Adipose tissue (tissue), 3 donors: ENCODE data around the gene MPND. TPM values are rescaled to one million over a fixed set of nuclear protein-coding genes. Genes with fewer than 3 reads are reported as not detected.
"Not testable (repeated sequence)": the region's sequence is repeated elsewhere in the genome, so short reads cannot be mapped to it uniquely, and the experiment has no call there.

Source experiments
- H3K27ac ChIP-seq: one replicate; pipeline ENCODE4 v1.5.1; 2013; ENCODE audit warnings: low read depth, low read length
- WGBS, 3 donors: extraction: QIAGEN DNeasy Blood & Tissue Kit; methylation state at CpG; one replicate each; pipeline ENCODE4 v1.1.7; 2013; 5-methylcytosine and 5-hydroxymethylcytosine counted together
- polyA plus RNA-seq, 3 donors: library from polyadenylated mRNA; stranded (reverse); fragments of 200-250 nt; gene quantifications; one replicate each; pipeline ENCODE4 v1.2.3, GENCODE V29; 2013
- donor health status: healthy with polysubstance abuse.
- donor health status: Bipolar disorder and iron deficiency.
- donor health status: healthy.

Gene MPND
- polyA plus RNA-seq, 3 donors: 12.0 to 21.6 (median 17.2) TPM

DNA sequence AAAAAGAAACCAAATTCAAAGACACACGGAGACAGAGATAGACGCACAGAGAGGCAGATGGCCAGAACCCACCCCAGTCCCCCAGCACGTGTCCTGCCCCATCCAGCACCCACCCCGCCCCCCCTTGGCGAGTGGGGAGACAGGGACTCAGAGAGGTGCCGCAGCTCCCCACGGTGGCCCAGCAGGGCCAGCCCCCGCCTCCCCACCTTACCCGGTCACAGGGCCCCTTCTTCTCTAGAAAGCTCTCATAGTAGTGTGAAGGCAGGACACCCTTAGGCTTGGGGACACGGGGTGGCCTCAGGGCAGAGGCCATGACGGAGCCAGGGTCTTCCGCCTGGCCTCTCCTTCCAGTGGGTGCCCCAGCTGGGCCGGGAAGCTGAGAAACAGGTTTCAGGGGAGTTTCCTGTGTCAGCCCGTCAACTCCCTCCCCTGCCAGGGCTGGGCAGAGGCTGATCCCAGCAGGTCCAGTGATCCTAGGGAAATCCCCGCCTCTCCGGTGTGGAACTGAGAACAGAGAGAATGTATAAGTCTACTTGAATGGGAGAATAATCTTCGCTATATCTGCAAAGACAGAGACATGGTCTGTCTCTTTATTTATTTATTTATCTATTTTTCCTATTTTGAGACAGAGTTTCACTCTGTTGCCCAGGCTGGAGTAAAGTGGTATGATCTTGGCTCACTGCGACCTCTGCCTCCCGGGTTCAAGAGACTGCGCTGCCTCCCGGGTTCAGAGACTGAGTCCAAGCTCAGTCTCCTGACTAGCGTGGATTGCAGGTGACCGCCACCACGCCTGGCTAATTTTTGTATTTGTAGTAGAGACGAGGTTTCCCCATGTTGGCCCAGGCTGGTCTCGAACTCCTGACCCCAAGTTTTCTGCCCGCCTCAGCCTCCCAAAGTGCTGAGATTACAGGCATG lies 4.7 kb upstream of the MPND start, which contains the start of gene STAP2:
TSS of gene STAP2 (minus strand) at position 387 of the 915 bp plus-strand sequence. CDS start at position 313, 74 bp downstream.
- WGBS, 3 donors: 33 to 45% (median 40%) methylated on average over 27 of the region's 27 CpGs
- no peak within 1 kb of the TSS for H3K27ac ChIP-seq

DNA sequence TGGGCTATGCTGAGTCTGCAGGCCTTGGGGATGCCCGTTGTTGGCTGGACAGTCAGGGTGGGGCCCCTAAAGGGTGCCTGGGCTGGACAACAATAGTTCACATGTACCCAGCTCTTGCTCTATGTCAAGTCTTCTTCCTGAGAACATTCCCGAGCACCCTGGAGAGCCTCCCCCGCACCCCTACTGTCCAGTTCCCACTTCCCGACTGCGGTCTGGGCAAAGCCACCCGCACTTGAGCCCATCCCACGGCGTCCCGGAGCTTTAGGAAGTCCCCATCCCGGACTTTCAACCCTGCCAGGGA lies 1.1 kb upstream of the MPND start:
- H3K27ac ChIP-seq: peak overlapping the region; percentile 30
- 1 to 3% (median 1%) methylated on average over 10 of the region's 10 CpGs for WGBS, 3 donors

DNA sequence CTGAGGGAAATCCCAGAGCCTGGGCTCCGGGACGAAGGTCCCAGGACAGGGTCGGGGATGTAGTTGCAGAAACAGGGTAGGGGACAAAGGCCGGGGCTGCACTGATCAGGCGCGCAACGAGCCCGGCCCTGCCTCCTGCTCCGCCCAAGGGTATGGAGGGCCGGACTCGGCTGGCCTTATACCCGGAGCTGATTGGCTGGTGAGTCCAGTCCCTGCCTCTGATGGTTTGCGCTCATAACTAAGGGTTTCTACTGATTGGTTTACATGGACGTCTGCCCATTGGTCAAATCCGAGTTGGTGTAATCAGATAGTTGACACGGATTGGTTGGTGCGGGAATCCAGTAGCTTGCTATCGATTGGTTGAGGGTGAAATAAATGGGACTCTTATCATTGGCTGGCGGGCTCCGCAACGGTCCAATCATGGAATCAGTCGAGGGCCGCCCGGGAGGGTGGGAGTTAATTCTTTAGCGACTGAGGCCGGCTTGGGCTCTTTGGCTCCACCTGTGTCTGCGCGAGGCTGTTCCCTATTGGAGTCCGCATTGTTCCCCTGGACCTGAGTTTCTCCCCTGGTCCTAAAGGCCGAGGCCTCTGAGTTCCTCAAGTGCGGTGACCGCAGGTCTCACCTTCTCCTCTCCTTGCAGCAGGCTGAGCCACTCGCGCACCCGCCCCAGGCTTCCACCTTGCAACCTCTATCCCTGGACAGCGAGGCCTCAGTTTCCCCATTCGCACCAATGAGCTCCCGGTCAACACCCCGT lies 570 bp upstream of the MPND start:
- 0 to 1% (median 0%) methylated on average over 39 of the region's 39 CpGs for WGBS, 3 donors
- H3K27ac ChIP-seq: peak overlapping the region; percentile 30

DNA sequence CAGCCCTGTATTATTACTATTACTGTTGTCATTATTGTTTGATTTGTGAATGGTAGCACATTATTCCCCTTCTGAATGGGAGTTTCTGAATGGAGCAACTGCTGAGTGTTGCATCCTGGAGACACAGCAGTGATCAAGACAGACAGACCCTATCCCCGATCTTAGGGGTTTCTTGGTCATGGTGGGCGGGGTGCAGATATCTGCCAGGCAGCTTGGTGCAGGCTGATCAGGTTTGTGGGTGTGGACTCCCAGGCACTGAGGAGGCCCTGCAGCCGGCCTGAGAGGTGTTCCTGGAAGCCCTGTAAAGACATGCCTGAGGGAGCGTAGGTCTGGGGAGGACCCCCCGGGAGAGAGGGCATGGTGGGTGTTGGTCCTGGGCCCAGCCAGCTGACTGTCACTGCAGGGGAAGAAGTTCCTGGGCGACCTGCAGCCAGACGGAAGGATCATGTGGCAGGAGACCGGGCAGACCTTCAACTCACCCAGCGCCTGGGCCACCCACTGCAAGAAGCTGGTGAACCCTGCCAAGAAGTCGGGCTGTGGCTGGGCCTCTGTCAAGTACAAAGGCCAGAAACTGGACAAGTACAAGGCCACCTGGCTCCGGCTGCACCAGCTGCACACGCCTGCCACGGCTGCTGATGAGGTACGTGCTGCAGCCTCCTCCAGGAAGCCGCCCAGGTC lies 2.1 kb downstream of the MPND start:
- WGBS, 3 donors: 43 to 91% (median 89%) methylated on average over 14 to 15 of the region's 15 CpGs
- no peak overlapping the region for H3K27ac ChIP-seq

DNA sequence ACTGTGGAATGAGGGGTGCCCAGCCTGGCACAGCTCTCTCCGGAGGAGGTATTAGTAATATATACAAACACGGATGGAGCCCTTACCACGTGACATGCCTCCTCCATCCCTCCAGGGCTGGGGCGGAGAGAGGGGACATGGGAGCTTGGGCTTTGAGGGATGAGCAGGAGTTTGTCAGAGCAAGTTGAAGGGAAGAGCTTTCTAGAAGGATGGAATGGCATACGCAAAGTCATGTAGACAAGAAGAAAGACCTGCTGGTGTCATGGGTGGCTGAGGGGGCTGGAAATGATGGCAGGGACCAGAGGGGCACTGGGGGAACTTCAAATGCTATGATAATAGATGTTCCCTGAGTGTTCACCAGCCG lies 2.6 kb downstream of the MPND start:
- H3K27ac ChIP-seq: no peak overlapping the region

DNA sequence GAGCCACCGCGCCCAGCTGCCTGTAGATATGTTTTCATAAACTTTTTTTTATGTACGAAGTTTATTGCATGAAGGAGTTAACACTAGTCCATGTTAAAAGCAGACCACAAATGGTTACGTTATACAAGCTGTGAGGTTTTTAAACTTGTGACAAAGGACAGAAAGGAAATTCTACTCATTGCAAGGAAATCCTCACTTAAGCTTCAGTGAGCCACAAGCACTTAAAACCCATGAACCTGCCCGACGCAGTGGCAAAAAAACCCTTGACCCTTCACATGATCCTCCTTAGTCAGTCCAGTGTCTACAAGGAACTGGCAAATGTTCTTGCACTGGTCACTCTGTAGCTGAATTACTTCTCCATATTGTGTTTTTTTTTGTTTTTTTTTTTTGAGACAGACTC lies 4.2 kb downstream of the MPND start:
- 71 to 75% (median 72%) methylated on average over 6 of the region's 6 CpGs for WGBS, 3 donors
- no peak overlapping the region for H3K27ac ChIP-seq

More for the DNA sequence above, 2.6 kb downstream of the MPND start:
- WGBS, 3 donors: 84 to 94% (median 88%) methylated on average over 6 of the region's 6 CpGs

DNA sequence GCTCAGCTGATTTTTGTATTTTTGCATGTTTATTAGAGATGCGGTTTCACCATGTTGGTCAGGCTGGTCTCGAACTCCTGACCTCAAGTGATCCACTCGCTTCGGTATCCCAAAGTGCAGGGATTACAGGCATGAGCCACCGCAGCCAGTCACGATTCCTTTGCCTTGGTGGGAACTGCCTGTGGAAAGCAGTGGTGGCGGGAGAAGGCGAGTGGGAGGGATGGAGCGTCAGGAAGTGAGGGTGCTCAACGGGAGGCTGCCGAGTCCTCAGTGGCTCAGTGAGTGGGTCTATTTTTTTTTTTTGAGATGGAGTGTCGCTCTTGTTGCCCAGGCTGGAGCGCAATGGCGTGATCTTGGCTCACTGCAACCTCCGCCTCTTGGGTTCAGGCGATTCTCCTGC lies 5.9 kb downstream of the MPND start:
- H3K27ac ChIP-seq: not testable (repeated sequence)
- WGBS, 3 donors: 93 to 96% (median 94%) methylated on average over 16 of the region's 16 CpGs

DNA sequence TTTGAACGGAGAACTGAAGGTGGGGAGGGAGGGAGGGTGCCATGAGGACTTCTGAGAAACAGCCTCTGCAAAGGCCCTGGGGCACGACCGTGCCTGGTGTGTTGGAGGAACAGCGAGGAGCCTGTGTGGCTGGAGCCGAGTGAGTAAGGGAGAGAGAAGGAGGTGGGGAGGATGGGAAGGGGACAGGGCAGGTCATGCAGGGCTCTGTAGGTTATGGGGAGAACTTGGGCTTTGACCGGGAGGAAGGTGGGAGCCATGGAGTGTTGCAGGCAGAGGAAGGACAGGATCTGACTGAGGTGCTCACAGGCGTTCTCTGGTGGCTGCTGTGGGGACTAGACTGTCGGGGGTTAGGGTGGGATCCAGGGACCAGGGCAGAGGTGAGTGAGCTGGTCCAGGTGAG lies 6.7 kb downstream of the MPND start:
- no peak overlapping the region for H3K27ac ChIP-seq
- WGBS, 3 donors: 86 to 94% (median 88%) methylated on average over 8 of the region's 8 CpGs

DNA sequence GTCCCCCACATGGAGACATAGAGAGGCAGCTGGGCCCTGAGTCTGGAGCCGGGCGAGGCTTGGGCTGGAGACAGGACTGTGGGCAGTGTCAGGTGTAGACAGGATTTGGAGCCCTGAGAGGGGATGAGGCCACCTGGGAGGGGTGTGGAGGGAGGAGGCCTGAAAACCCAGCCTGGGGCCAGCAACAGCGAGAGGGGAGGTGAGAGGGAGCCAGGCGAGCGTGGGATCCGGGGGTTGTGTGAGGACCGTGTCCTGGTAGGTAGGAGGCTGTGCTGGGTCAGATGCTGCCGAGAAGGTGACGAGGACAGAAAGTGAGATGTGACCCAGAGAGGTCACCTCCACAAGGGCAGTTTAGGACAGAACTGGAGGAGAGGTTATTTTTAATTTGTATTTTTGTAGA lies 7.4 kb downstream of the MPND start:
- WGBS, 3 donors: 95 to 97% (median 95%) methylated on average over 9 of the region's 9 CpGs
- no peak overlapping the region for H3K27ac ChIP-seq

DNA sequence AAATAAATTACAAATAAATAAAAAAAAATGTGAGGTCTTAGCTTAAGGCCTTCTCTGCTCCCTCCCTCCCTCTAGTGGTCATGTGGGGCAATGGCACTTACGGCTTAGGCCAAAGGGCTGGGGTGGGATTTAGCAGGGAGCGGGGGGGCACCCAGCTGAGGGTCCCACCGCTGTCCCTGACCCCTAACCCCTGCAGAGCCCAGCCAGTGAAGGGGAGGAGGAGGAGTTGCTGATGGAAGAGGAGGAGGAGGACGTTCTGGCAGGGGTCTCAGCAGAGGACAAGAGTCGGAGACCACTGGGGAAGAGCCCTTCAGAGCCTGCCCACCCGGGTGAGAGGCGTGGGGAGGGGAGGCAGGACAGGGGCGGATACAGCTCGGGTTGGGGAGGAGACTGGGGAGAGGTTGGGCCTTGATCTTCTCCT lies 9.3 kb downstream of the MPND start:
- 24 to 34% (median 30%) methylated on average over 9 of the region's 9 CpGs for WGBS, 3 donors

DNA sequence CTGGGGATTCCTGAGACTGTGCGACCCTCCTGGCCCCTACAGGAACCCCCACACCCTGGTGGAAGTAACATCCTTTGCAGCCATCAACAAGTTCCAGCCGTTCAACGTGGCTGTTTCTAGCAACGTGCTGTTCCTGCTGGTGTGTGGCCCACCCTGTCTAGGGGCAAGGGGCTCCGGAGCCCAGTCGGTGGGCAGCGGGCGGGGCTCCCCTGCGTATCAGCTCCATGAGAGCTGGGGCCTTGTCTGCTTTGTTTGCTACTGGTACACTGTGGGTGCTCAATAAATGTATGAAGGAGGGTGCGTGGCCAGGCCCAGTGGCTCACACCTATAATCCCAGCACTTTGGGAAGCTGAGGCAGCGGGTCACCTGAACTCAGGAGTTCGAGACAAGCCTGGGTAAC lies 10.9 kb downstream of the MPND start:
- 83 to 90% (median 89%) methylated on average over 12 of the region's 12 CpGs for WGBS, 3 donors
- H3K27ac ChIP-seq: no peak overlapping the region

More for the DNA sequence above, 9.3 kb downstream of the MPND start:
- H3K27ac ChIP-seq: no peak overlapping the region

DNA sequence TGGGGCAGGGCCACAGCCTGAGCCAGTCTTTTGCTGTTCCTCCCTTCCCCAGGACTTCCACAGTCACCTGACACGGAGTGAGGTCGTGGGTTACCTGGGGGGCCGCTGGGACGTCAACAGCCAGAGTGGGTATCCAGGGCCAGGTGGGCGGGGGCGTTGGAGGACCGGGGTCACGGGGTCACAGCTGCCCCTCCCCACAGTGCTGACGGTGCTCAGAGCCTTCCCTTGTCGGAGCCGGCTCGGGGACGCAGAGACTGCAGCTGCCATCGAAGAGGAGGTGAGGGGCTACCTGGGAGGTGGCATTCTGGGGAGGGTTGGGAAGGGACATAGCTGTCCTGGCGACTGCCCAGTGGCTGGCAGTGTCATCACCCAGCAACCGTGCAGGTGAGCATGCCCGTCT lies 11.5 kb downstream of the MPND start:
- no peak overlapping the region for H3K27ac ChIP-seq
- whole genome bisulfite sequencing, 3 donors: 82 to 85% (median 82%) methylated on average over 17 of the region's 17 CpGs

DNA sequence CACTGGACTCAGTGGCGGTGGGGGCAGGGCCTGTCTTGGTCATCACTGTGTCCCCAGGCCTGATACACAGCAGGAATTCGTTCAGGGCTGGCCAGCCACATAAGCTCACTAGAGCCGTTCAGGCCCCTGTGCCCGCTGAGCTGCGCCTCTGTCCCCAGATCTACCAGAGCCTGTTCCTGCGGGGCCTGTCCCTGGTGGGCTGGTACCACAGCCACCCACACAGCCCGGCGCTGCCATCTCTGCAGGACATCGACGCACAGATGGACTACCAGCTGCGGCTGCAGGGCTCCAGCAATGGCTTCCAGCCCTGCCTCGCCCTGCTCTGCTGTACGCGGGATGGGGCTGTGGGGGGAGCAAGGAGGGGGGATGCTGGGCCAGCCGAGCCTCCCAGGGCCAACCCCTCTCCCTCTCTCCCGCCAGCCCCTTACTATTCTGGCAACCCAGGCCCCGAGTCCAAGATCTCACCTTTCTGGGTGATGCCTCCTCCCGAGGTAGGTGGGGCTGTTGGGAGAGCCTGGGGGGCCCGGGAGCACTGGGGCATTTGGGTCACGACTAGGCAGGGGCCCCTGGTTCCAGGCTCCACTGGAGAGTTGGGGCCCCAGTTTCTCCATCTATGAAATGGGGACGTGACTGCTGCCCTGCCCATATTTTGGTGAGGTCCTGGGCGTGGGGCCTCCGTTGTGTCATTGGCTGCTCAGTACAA lies 13.9 kb downstream of the MPND start:
- H3K27ac ChIP-seq: no peak overlapping the region

DNA sequence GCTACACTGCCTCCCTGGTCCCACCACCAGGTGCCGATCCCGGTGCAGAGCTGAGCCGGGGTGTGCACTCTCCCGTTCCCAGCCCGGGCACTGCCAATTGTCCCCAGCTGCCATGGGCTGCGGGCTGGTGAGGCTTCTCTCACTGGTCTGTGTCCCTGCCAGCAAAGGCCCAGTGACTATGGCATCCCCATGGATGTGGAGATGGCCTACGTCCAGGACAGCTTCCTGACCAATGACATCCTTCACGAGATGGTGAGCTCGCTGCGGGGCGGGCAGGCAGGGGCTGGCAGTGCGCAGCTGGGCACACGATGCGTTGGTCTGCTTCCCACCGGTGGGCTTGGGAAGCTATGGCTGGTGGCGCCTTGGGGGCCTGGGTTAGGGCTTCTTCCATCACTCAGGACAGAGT lies 14.6 kb downstream of the MPND start:
- WGBS, 3 donors: 89 to 94% (median 92%) methylated on average over 16 of the region's 16 CpGs
- H3K27ac ChIP-seq: no peak overlapping the region

More for the DNA sequence above, 13.9 kb downstream of the MPND start:
- WGBS, 3 donors: 82 to 84% (median 84%) methylated on average over 22 to 23 of the region's 23 CpGs

DNA sequence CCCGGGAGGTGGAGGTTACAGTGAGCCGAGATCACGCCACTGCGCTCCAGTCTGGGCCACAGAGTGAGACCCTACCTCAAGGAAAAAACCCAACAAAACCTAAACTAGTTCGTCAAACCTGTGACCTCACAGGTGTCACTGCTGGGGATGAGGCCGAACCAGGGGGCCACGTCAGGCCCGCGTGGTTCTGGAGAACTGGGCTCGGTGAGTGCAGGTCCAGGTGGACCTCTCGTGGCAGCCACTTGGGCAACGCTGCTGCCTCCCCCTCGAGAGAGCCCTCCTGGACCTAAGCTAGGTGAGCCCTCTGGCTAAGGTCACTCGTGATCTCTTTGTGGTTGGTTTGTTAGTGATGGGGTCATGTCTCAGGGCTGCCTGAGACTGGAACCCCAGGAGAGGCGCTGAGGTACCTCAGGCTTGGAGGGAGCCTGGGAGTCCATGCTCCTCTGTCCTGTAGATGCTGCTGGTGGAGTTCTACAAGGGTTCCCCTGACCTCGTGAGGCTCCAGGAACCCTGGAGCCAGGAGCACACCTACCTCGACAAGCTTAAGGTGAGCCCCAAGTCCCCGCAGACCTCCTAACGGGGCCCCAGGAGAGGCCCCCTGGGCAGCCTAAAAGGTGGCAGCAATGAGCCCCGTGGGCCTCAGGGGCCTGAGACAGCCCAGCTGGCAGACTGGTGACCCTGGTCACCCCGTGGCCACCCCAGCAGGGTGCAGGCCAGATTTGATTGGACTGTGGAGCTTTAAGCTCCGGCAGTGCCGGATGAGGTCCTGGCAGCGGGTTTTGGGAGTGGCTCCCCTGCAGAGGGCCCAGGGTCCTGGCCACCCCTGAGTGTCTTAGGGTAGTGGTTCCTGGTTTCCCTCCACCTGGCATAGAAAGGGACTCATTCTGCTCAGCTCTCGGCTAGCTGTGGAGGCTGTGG lies 15.6 kb downstream of the MPND start:
- H3K27ac ChIP-seq: no peak overlapping the region
- 87 to 90% (median 90%) methylated on average over 25 of the region's 25 CpGs for WGBS, 3 donors

DNA sequence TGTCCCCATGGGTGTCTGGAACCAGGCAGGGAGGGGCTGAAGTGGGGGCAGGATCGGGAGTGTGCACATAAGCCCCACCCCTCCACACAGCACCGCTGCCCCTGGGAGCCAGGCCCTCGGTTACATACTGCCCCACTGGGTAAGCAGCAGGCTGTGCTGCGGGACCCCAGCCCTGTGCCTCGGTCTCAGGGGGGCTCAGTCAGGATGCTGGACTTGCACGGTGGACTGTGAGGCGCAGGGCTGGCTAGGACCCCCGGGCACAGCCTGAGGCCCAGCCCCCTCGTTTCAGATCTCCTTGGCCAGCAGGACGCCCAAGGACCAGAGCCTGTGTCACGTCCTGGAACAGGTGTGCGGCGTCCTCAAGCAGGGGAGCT lies 16.3 kb downstream of the MPND start:
- H3K27ac ChIP-seq: no peak overlapping the region

DNA sequence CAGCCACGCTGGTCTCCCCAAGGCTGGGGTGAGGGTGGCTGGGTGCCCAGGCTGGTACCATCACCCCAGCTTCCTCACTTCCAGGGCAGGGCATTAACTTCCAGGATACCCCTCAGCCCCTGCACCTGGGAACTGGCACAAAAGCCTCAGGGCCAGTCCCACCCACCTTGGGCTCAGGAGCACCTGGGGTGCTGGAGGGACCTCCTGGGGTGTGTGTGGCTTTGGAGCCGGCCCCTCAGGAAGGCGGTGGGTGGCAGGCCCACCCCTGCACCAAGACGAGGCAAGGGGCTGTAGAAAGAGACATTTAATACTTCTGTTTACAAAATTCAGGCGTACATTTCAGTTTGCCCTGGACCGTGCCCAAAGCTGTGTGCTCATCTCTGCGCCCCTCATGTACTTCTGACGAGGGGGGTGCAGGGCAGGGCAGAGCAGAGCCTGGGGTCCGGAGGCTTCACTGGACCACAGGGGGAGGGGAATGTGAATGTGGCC lies 16.8 kb downstream of the MPND start:
- 78 to 89% (median 83%) methylated on average over 9 of the region's 9 CpGs for WGBS, 3 donors

More for the DNA sequence above, 16.3 kb downstream of the MPND start:
- 80 to 87% (median 82%) methylated on average over 13 of the region's 13 CpGs for WGBS, 3 donors

More for the DNA sequence above, 16.8 kb downstream of the MPND start:
- no peak overlapping the region for H3K27ac ChIP-seq
